CD4-positive, CD25-positive, alpha-beta regulatory T cell (primary cell): ENCODE results near the gene ACSL5. TPM values are rescaled to one million over a fixed set of nuclear protein-coding genes. Genes with fewer than 3 reads are reported as not detected.

Experiments used
- ATAC-seq, 2 donors: fragments of 150-1000 bp; cut with Tn5 transposase; one replicate each; pipeline ENCODE4 v1.10.0; 2021; ENCODE audit warnings: low read depth in 2 of 2, moderate number of reproducible peaks in 2 of 2, moderate library complexity in 1 of 2
- DNase-seq, 3 donors: peaks; one replicate each; pipeline versions ENCODE4 v3.0.0 to v3.0.0-alpha.2; 2012 to 2022; ENCODE audit warnings: mixed read lengths in 1 of 3
- H3K27ac ChIP-seq: one replicate; pipeline ENCODE4 v1.7.0; 2013; ENCODE audit warnings: mild to moderate bottlenecking, low read length; ENCODE audit not compliant: insufficient read depth, poor library complexity, severe bottlenecking
- H3K27me3 ChIP-seq: one replicate; pipeline ENCODE4 v1.7.0; 2013; ENCODE audit warnings: low read length; ENCODE audit not compliant: control insufficient read depth, insufficient read depth
- H3K36me3 ChIP-seq: one replicate; pipeline ENCODE4 v1.7.0; 2013; ENCODE audit warnings: mild to moderate bottlenecking, low read length, moderate library complexity; ENCODE audit not compliant: control insufficient read depth, insufficient read depth
- H3K4me1 ChIP-seq: 2 replicates; pipeline ENCODE4 v1.7.0; 2013; ENCODE audit warnings: mild to moderate bottlenecking, low read length; ENCODE audit not compliant: insufficient read depth, control insufficient read depth, poor library complexity, severe bottlenecking
- H3K4me3 ChIP-seq: one replicate; pipeline ENCODE4 v1.7.0; 2013; ENCODE audit warnings: low read depth, mild to moderate bottlenecking, low read length, moderate library complexity
- H3K9me3 ChIP-seq, 2 experiments: 1 replicate in 1 of 2; 2 replicates in 1 of 2; pipeline ENCODE4 v1.7.0; 2013; ENCODE audit warnings: low read length in 2 of 2, mild to moderate bottlenecking in 1 of 2, moderate library complexity in 1 of 2; ENCODE audit not compliant: control insufficient read depth in 2 of 2
- H3K27ac Mint-ChIP-seq, 3 donors: one replicate each; pipeline ENCODE4 v1.8.0; 2020 to 2022; ENCODE audit warnings: mild to moderate bottlenecking in 3 of 3, mixed read lengths in 3 of 3, moderate library complexity in 2 of 3
- H3K27me3 Mint-ChIP-seq: one replicate; pipeline ENCODE4 v1.8.0; 2022; ENCODE audit warnings: mild to moderate bottlenecking, mixed read lengths
- H3K36me3 Mint-ChIP-seq: one replicate; pipeline ENCODE4 v1.8.0; 2020; ENCODE audit warnings: mixed read lengths
- H3K4me1 Mint-ChIP-seq, 4 donors: one replicate each; pipeline ENCODE4 v1.8.0; 2020 to 2022; ENCODE audit warnings: mixed read lengths in 4 of 4, mild to moderate bottlenecking in 1 of 4
- H3K4me3 Mint-ChIP-seq, 4 donors: one replicate each; pipeline ENCODE4 v1.8.0; 2020 to 2022; ENCODE audit warnings: mild to moderate bottlenecking in 4 of 4, mixed read lengths in 4 of 4, moderate library complexity in 3 of 4
- H3K9me3 Mint-ChIP-seq, 7 donors: one replicate each; pipeline ENCODE4 v1.8.0; 2020 to 2022; ENCODE audit warnings: mixed read lengths in 7 of 7, mild to moderate bottlenecking in 3 of 7, moderate library complexity in 2 of 7
- polyA plus RNA-seq, 4 donors: library from polyadenylated mRNA; unstranded; fragments of 300-500 nt; fragmentation: Illumina TruSeq; gene quantifications; one replicate each; pipeline ENCODE4 v1.2.3, GENCODE V29; 2021
- total RNA-seq: library from RNA; stranded (reverse); gene quantifications from one replicate; pipeline ENCODE4 v1.2.3, GENCODE V29; 2022

The ACSL5 gene
- total and polyA plus RNA-seq, 5 donors from 2014 or later: 63.7 to 94.4 (median 77.4) TPM

DNA sequence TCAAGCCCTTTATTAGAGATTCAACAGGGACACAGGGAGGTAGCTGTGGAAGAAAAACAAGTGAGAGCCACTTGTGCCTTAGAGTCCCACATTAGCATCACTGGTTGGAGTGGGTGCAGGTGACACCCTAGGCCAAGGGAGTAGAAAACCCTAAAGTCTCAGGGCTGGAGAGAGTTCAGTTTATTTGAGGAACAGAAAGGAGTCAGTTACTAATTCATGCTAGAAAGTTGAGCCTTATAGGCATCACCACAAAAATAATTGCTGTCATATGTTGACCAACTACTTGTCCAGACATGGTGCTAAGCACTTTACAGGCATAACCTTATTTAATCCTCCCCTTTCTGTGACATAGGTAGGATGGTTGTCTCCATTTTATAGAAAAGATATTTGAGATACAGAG is 20.9 kb upstream of the ACSL5 start:
- Mint-ChIP-seq H3K27ac (no peak overlapping the region), H3K4me3 (no peak overlapping the region), H3K27me3 (no peaks in the 10 kb centered on the region), H3K4me1 (no peaks in the 10 kb centered on the region), H3K9me3 (no peaks in the 10 kb centered on the region), H3K36me3 (no peaks in the 10 kb centered on the region)
- H3K36me3 ChIP-seq: no peaks in the 10 kb centered on the region
- DNase-seq (no peak), ATAC-seq (no peak)
- H3K4me3 ChIP-seq: no peak overlapping the region
- H3K4me1 ChIP-seq: no peaks in the 10 kb centered on the region
- no peaks in the 10 kb centered on the region for H3K9me3 ChIP-seq
- H3K27ac ChIP-seq: no peak overlapping the region
- no peaks in the 10 kb centered on the region for H3K27me3 ChIP-seq

DNA sequence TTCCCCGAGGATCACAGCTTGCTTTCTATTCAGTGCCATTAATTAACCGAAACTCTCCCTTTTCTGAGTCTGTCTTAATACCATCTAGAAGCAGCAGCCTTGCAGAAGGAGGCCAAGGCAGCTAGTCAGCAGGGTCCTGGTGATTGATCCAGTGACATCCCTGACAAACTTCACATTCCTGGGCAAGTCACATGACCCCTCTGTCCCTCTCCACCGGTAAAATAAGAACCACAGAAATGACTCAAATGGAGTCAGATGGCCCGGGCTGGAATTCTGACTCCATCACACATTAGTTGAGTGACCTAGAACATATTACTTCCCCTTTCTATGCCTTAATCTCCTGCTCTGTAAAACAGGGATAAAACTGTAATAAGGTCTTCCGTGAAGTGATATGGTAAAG is 17.2 kb upstream of the ACSL5 start:
- Histone ChIP-seq H3K27me3 (no peaks in the 10 kb centered on the region), H3K36me3 (no peaks in the 10 kb centered on the region), H3K27ac (no peak overlapping the region), H3K9me3 (no peaks in the 10 kb centered on the region), H3K4me1 (no peaks in the 10 kb centered on the region), H3K4me3 (no peak overlapping the region)
- Mint-ChIP-seq H3K27me3 (no peaks in the 10 kb centered on the region), H3K36me3 (no peaks in the 10 kb centered on the region), H3K4me3 (no peak overlapping the region), H3K9me3 (no peaks in the 10 kb centered on the region), H3K27ac (no peak overlapping the region), H3K4me1 (no peaks in the 10 kb centered on the region)
- DNase-seq (no peak), ATAC-seq (no peak)

DNA sequence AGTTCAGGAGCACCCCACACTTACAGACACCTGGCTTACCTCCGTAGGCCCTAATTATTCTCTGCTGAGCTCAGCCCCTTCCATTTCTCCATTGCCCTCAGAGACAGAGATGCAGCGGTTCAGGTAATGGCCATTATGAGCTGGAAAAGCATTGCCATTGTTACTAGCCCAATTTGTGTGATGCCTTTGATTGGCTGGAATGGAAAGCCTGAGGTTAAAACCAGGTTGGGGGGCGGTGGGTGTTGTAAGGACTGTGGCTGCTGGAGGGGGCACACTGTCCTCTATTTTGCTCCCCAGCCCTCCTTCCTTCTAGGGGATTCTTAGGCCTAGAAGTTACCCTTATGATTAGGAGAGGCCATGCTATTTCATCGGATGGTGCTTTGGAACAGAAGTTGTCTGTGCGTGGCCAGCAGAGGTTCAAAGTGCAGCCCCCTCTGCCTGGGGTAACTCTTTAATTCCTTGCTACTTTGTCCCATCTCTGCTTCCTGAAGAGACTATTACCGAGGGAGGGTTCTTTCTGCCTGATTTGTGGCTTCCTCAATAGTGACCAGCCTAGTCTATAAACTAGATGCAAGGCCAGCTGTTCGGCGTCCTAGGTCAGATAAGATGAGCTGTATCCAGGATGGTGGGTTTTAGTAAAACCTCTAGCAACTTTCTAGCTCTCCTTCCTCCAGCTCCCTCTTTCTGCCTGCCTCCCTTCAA is 14.2 kb upstream of the ACSL5 start:
- no peak for DNase-seq
- Histone ChIP-seq H3K9me3 (no peaks in the 10 kb centered on the region), H3K27me3 (no peaks in the 10 kb centered on the region), H3K4me3 (no peak overlapping the region), H3K36me3 (no peaks in the 10 kb centered on the region), H3K27ac (no peak overlapping the region), H3K4me1 (no peaks in the 10 kb centered on the region)
- Mint-ChIP-seq H3K4me3 (no peak overlapping the region), H3K27me3 (peaks cover 14% of the 10 kb centered on the region), H3K36me3 (no peaks in the 10 kb centered on the region), H3K9me3 (no peaks in the 10 kb centered on the region), H3K27ac (no peak overlapping the region), H3K4me1 (no peaks in the 10 kb centered on the region)
- no peak for ATAC-seq

DNA sequence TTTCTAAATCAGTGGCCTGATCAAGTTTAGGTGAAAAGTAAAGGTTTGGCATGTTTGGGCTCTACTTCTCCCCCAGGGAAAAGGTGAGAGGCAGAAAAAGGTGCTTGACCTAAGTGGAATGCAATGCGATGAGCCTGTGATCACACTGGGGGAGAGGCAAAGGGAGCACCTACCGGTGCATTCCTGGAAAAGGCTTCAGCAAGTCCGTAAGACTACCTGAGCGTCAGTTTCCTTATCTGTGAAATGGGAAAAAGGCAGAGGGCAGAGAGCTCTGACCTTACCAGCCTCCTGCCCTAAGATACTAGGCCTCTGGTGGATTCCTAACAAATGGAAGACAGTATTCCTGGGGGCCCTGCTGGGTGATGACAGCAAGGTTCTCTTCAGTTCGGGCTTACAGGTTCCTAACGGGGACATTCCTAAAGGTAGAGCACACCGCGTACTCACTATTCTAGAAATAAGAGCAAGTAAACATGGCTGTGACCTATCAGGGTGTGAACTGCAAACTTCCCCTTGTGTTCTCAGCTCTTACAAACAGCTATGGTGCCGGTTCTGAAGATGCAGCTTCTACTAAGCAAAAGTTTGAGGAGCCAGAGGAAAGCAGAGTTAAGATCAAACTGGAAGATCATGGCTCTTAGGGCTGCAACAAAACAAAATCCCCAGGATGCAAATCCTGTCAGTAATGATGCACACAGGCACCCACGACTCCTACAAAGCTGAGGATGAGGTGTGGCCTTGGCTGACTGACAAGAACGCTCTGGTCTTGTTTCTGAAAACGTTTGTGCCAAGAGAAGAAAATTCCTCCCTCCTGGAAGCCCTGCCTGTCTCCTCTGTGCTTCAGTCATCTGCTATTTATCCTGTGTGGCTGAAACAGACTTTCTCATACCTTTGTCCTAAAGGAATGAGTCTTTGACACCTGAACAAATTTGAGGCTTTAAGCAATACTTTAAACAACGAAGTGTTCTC is 13.3 kb upstream of the ACSL5 start:
- DNase-seq: no peak
- no peak overlapping the region for H3K27ac ChIP-seq
- H3K36me3 Mint-ChIP-seq: no peaks in the 10 kb centered on the region
- no peaks in the 10 kb centered on the region for H3K27me3 ChIP-seq
- no peaks in the 10 kb centered on the region for H3K36me3 ChIP-seq
- no peaks in the 10 kb centered on the region for H3K9me3 Mint-ChIP-seq
- H3K4me3 ChIP-seq: no peak overlapping the region
- H3K9me3 ChIP-seq: no peaks in the 10 kb centered on the region
- no peaks in the 10 kb centered on the region for H3K4me1 Mint-ChIP-seq
- no peak overlapping the region for H3K4me3 Mint-ChIP-seq
- H3K4me1 ChIP-seq: no peaks in the 10 kb centered on the region
- no peak overlapping the region for H3K27ac Mint-ChIP-seq
- no peak for ATAC-seq
- peaks cover 14% of the 10 kb centered on the region for H3K27me3 Mint-ChIP-seq

DNA sequence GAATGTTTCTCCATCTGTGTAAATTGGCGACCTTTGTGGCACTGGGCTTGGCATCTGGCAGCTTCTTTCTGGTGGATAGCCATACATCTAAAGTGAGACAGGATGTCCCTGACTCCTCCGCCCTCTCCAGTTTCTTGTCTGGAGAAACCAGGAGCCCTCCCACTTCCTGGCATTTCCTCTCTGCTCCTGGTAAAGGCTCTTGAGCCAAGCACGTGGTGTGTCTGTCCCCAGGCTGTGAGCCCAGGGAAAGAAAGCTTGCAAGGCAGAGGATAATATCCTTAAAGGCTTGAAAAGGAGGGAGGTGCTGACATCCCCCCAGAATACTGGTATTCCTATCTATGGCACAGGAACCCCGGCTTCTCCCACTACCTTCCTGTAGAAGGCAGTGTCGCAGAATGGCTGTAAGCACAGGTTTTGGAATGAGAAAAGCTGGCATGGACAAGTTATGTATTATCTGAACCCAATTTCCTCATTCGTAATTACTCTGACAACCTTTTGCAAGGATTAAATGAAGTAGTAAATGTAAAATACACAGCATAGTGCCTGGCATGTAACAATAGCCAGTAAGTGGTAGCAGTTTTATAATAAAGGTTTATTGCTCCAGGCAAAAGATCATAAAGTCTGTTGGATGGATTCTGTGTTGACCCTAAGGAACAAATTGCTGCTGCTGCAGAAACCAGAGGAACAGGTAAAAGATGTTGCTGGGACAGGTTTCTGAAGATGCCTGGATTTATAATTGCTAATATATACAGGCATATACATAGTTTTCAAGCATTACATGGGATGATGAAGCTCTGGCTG is 11.8 kb upstream of the ACSL5 start:
- Mint-ChIP-seq H3K27ac (no peak overlapping the region), H3K4me1 (no peaks in the 10 kb centered on the region), H3K36me3 (no peaks in the 10 kb centered on the region), H3K4me3 (no peak overlapping the region), H3K9me3 (no peaks in the 10 kb centered on the region), H3K27me3 (peaks cover 14% of the 10 kb centered on the region)
- Histone ChIP-seq H3K9me3 (no peaks in the 10 kb centered on the region), H3K4me1 (no peaks in the 10 kb centered on the region), H3K27me3 (no peaks in the 10 kb centered on the region), H3K27ac (no peak overlapping the region), H3K36me3 (no peaks in the 10 kb centered on the region), H3K4me3 (no peak overlapping the region)
- ATAC-seq: no peak
- DNase-seq: no peak

DNA sequence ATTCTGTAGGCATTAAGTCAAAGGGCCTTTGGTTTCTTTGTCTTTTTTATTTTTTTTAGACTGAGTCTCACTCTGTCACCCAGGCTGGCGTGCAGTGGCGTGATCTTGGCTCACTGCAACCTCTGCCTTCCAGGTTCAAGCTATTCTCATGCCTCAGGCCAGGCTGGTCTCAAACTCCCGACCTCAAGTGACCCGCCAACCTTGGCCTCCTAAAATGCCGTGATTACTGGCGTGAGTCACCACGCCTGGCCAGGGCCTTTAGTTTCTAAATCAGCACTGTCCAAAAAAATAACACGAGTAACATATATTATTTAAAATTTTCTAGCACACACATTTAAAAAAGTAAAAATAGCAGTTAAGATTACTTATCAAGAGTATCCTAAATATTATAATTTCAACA is 11.1 kb upstream of the ACSL5 start:
- no peak overlapping the region for H3K4me3 Mint-ChIP-seq
- H3K27me3 Mint-ChIP-seq: peaks cover 14% of the 10 kb centered on the region
- no peak for ATAC-seq
- Histone ChIP-seq H3K4me3 (no peak overlapping the region), H3K9me3 (no peaks in the 10 kb centered on the region), H3K36me3 (no peaks in the 10 kb centered on the region), H3K4me1 (no peaks in the 10 kb centered on the region), H3K27me3 (no peaks in the 10 kb centered on the region), H3K27ac (no peak overlapping the region)
- no peaks in the 10 kb centered on the region for H3K36me3 Mint-ChIP-seq
- H3K4me1 Mint-ChIP-seq: peaks cover 0 to 4% (median 0%) of the 10 kb centered on the region in 4 donors
- no peaks in the 10 kb centered on the region for H3K9me3 Mint-ChIP-seq
- no peak overlapping the region for H3K27ac Mint-ChIP-seq
- DNase-seq: no peak

GRCh38 chr10:112363696-112364688 is 9.9 kb upstream of the ACSL5 start:
- Mint-ChIP-seq H3K27ac (no peak overlapping the region), H3K36me3 (no peaks in the 10 kb centered on the region), H3K27me3 (peaks cover 14% of the 10 kb centered on the region), H3K4me3 (no peak overlapping the region), H3K9me3 (no peaks in the 10 kb centered on the region), H3K4me1 (peaks cover 0 to 13% (median 5%) of the 10 kb centered on the region in 4 donors)
- Histone ChIP-seq H3K27ac (no peak overlapping the region), H3K9me3 (no peaks in the 10 kb centered on the region), H3K27me3 (no peaks in the 10 kb centered on the region), H3K36me3 (no peaks in the 10 kb centered on the region), H3K4me1 (peaks cover 5% of the 10 kb centered on the region), H3K4me3 (no peak overlapping the region)
- ATAC-seq (no peak), DNase-seq (no peak)
